GM12874 (cell line): Measurements from ENCODE around the gene KIZ.

Experiments
- TF ChIP-seq, protein P1 (sequence below): IDR thresholded peaks from 2 replicates; pipeline ENCODE4 v1.5.1; 2011; ENCODE audit warnings: low read depth, mild to moderate bottlenecking, control low read depth, low read length, moderate library complexity; ENCODE audit not compliant: insufficient read depth

KIZ gene

GRCh38 chr20:21269772-21270171 is 143.9 kb downstream of the KIZ start:
- TF ChIP-seq, protein P1, sequence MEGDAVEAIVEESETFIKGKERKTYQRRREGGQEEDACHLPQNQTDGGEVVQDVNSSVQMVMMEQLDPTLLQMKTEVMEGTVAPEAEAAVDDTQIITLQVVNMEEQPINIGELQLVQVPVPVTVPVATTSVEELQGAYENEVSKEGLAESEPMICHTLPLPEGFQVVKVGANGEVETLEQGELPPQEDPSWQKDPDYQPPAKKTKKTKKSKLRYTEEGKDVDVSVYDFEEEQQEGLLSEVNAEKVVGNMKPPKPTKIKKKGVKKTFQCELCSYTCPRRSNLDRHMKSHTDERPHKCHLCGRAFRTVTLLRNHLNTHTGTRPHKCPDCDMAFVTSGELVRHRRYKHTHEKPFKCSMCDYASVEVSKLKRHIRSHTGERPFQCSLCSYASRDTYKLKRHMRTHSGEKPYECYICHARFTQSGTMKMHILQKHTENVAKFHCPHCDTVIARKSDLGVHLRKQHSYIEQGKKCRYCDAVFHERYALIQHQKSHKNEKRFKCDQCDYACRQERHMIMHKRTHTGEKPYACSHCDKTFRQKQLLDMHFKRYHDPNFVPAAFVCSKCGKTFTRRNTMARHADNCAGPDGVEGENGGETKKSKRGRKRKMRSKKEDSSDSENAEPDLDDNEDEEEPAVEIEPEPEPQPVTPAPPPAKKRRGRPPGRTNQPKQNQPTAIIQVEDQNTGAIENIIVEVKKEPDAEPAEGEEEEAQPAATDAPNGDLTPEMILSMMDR: no peak

DNA sequence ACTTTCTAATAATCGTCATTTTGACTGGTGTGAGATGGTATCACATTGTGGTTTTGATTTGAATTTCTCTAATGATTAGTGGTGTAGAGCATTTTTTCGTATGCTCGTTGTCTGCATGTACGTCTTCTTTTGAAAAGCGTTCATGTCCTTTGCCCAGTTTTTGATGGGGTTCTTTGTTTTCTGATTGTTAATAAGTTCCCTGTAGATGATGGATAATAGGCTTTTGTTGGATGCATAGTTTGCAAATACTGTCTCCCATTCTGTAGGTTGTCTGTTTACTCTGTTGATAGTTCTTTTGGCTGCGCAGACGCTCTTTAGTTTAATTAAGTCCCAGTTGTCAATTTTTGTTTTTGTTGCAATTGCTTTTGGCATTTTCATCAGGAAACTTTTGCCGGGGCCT is 144.9 kb downstream of the KIZ start:
- TF ChIP-seq, protein P1: no peak

DNA sequence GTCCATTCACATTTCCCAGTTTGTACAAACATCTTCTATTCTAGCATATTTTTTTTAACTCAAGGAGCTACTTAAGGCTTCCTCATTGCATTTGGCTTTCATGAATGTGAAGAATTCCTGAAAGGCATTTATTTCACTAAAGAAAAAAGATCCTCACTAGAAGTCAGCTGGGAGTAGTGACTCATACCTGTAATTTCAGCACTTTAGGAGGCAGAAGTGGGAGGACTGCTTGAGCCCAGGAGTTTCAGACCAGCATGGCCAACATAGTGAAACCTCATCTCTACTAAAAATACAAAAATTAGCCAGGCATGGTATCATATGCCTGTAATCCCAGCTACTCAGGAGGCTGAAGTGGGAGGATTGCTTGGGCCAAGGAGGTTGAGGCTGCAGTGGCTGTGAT is 146.4 kb downstream of the KIZ start:
- TF ChIP-seq, protein P1: no peak

- TF ChIP-seq, protein P1: no peak
These were observed 146.8 kb downstream of the KIZ start for GRCh38 chr20:21272679-21273078.

DNA sequence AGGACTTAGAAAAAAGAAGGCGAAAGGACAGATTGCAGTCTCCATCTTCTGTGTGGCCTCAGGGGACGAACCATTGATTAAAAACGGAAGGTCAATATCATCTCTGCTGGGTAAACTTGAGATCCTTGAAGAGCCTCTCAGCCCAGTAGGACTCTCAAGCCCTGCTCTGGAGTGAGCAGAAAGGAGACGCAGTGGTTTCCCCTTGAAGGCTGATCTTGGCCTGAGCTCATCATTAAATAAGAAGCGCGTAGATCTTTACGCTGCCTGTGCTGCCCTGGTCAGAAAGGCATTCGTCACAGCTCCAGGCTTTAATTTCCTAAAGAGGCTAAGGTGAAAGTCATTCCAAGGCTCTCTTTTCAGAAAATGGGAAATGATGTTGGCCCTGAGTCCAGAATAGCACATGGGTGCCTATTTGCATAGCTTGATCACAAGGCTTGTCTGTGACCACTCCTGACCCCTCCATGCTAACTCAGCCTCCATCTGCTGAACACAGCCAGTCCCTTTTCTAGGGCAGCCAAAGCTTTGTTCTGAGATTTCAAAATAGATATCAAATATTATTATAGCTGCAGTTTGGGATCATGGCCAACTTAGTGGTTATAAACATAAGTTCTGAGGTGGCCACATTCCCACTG is 148.0 kb downstream of the KIZ start:
- TF ChIP-seq, protein P1: no peak

GRCh38 chr20:21278829-21279228 is 152.9 kb downstream of the KIZ start:
- TF ChIP-seq, protein P1: no peak

DNA sequence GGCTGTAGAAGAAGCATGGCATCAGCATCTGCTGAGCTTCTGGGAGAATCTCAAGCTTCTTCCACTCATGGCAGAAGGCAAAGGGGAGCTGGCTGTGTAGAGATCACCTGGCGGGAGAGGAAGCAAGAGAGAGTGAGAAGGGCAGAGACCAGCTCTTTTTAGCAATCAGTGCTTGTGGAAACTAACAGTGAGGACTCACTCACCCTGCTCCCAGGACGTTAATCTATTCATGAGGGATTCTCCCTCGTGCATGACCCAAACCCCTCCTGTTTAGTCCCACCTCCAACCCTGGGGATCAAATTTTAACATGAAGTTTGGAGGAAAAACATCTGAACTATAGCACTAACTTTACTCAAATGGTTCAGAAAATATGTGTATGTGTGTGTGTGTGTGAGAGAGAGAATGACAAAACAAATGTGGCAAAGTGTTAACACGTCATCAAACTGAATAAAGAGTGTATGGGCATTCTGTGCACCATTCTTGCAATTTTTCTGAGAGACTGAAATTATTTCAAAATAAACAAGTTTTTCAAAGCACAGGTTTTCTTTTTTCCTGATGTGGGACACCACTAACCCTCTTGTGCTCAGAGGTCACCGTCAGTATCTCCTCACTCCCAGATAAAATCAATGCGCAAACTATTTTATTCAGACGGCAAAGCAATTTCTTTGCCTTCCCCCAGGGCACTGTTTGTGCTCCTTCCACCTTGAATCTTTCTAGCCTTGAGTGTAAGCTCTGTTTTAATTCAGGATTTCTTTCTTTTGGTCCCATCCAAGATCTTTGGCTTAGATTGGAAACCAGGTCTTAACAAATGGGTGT is 154.0 kb downstream of the KIZ start:
- TF ChIP-seq, protein P1: no peak
